Panc1 (cell line): ENCODE measurements around the gene CHI3L1. TPM values are rescaled to one million over a fixed set of nuclear protein-coding genes. Genes with fewer than 3 reads are reported as not detected.

Experiments
- ATAC-seq: fragments of 200-7000 bp; cut with Tn5 transposase; 2 replicates; pipeline ENCODE4 v1.9.1; 2020; ENCODE audit warnings: mild to moderate bottlenecking, moderate library complexity
- BruUV-seq: library from RNA; stranded (reverse); fragments of 400-500 nt; replicated peaks from 2 replicates; lab custom pipeline; 2021; lab: Mats Ljungman, UMichigan
- CTCF ChIA-PET: fragments of 300-600 bp; sonication (Branson Sonifier 250); formaldehyde crosslinking; loops from one replicate; lab custom pipeline; 2022; ENCODE audit warnings: antibody characterized with exemption; lab: Charles Lee
- POLR2A ChIA-PET: fragments of 300-600 bp; sonication (Branson Sonifier 250); formaldehyde crosslinking; loops from one replicate; lab custom pipeline; 2022; ENCODE audit warnings: antibody characterized with exemption; lab: Charles Lee
- DNase-seq: peaks from one replicate; pipeline ENCODE4 v3.0.0-alpha.2; 2010; ENCODE audit warnings: low read depth, low spot score
- H3K27ac ChIP-seq: 2 replicates; pipeline ENCODE4 v1.5.1; 2011; ENCODE audit warnings: mild to moderate bottlenecking, low read length, inconsistent platforms
- H3K27me3 ChIP-seq: fragments of 200-500 bp; sonication (Bioruptor generic); 2 replicates; pipeline ENCODE4 v1.6.0; 2014; ENCODE audit warnings: low read length, inconsistent platforms; ENCODE audit not compliant: control insufficient read depth, insufficient read depth
- H3K36me3 ChIP-seq: fragments of 200-500 bp; sonication (Bioruptor generic); 2 replicates; pipeline ENCODE4 v1.5.1; 2014; ENCODE audit warnings: inconsistent platforms, mild to moderate bottlenecking, low read length, moderate library complexity; ENCODE audit not compliant: control insufficient read depth, insufficient read depth
- H3K4me1 ChIP-seq: 2 replicates; pipeline ENCODE4 v1.5.1; 2011; ENCODE audit warnings: inconsistent platforms, mild to moderate bottlenecking, low read length, moderate library complexity; ENCODE audit not compliant: control insufficient read depth, insufficient read depth
- H3K4me3 ChIP-seq, 2 experiments: 2 replicates each; pipeline ENCODE4 v1.5.1; 2011 to 2012; ENCODE audit warnings: low read depth in 2 of 2, low read length in 2 of 2, mild to moderate bottlenecking in 2 of 2, inconsistent platforms in 1 of 2, moderate library complexity in 1 of 2
- H3K9me3 ChIP-seq: fragments of 200-500 bp; sonication (Bioruptor generic); 2 replicates; pipeline ENCODE4 v1.5.1; 2014; ENCODE audit warnings: low read depth, mild to moderate bottlenecking, inconsistent platforms, low read length, moderate library complexity; ENCODE audit not compliant: control insufficient read depth, insufficient read depth
- POLR2AphosphoS5 ChIP-seq: IDR thresholded peaks from 2 replicates; pipeline ENCODE4 v1.6.1; 2012; ENCODE audit warnings: mild to moderate bottlenecking, low read depth, low read length, moderate library complexity
- SIN3A ChIP-seq: IDR thresholded peaks from 2 replicates; pipeline ENCODE4 v1.6.1; 2012; ENCODE audit warnings: low read depth, mild to moderate bottlenecking, low read length, moderate library complexity, borderline replicate concordance; ENCODE audit not compliant: insufficient read depth
- TCF7L2 ChIP-seq: IDR thresholded peaks from 2 replicates; pipeline ENCODE4 v1.6.1; 2011; ENCODE audit warnings: mild to moderate bottlenecking, low read depth, low read length, inconsistent platforms
- in situ Hi-C: cut with HindIII; loops from 2 replicates; pipeline ENCODE4 v1.10.0; 2016; ENCODE audit warnings: low sequenced_read_pairs, low pct_unique_long_range_greater_than_20kb
- intact Hi-C: fragments of 100-400 bp; cut with micrococcal nuclease; formaldehyde crosslinking; loops from one replicate; pipeline ENCODE4 v1.10.0; 2022; ENCODE audit not compliant: unreplicated experiment
- total RNA-seq: library from RNA; stranded (reverse); gene quantifications from one replicate; pipeline ENCODE4 v1.2.1, GENCODE V29; 2021; ENCODE audit not compliant: unreplicated experiment
- TF ChIP-seq, protein P1 (sequence below): fragments of 450-650 bp; IDR thresholded peaks from 2 replicates; pipeline ENCODE4 v1.5.1; 2017; ENCODE audit warnings: mild to moderate bottlenecking
- TF ChIP-seq, protein P2 (sequence below), 2 experiments: IDR thresholded peaks; 2 replicates each; pipeline ENCODE4 v1.6.1; 2011 to 2012; ENCODE audit warnings: low read depth in 2 of 2, control low read depth in 1 of 2, low read length in 1 of 2, mild to moderate bottlenecking in 1 of 2, moderate library complexity in 1 of 2; ENCODE audit not compliant: insufficient read depth in 1 of 2

The CHI3L1 gene
- total RNA-seq, 1 experiment from 2014 or later: 0.10 TPM

GRCh38 chr1:203213126-203213525 lies 26.6 kb upstream of the CHI3L1 start:
- intact Hi-C loops: no loop called here
- H3K4me1 ChIP-seq: no peaks in the 10 kb centered on the region
- TF ChIP-seq POLR2AphosphoS5: no peak
- TF ChIP-seq, protein P1, sequence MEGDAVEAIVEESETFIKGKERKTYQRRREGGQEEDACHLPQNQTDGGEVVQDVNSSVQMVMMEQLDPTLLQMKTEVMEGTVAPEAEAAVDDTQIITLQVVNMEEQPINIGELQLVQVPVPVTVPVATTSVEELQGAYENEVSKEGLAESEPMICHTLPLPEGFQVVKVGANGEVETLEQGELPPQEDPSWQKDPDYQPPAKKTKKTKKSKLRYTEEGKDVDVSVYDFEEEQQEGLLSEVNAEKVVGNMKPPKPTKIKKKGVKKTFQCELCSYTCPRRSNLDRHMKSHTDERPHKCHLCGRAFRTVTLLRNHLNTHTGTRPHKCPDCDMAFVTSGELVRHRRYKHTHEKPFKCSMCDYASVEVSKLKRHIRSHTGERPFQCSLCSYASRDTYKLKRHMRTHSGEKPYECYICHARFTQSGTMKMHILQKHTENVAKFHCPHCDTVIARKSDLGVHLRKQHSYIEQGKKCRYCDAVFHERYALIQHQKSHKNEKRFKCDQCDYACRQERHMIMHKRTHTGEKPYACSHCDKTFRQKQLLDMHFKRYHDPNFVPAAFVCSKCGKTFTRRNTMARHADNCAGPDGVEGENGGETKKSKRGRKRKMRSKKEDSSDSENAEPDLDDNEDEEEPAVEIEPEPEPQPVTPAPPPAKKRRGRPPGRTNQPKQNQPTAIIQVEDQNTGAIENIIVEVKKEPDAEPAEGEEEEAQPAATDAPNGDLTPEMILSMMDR: no peak
- no peak for TF ChIP-seq SIN3A
- TF ChIP-seq, protein P2, sequence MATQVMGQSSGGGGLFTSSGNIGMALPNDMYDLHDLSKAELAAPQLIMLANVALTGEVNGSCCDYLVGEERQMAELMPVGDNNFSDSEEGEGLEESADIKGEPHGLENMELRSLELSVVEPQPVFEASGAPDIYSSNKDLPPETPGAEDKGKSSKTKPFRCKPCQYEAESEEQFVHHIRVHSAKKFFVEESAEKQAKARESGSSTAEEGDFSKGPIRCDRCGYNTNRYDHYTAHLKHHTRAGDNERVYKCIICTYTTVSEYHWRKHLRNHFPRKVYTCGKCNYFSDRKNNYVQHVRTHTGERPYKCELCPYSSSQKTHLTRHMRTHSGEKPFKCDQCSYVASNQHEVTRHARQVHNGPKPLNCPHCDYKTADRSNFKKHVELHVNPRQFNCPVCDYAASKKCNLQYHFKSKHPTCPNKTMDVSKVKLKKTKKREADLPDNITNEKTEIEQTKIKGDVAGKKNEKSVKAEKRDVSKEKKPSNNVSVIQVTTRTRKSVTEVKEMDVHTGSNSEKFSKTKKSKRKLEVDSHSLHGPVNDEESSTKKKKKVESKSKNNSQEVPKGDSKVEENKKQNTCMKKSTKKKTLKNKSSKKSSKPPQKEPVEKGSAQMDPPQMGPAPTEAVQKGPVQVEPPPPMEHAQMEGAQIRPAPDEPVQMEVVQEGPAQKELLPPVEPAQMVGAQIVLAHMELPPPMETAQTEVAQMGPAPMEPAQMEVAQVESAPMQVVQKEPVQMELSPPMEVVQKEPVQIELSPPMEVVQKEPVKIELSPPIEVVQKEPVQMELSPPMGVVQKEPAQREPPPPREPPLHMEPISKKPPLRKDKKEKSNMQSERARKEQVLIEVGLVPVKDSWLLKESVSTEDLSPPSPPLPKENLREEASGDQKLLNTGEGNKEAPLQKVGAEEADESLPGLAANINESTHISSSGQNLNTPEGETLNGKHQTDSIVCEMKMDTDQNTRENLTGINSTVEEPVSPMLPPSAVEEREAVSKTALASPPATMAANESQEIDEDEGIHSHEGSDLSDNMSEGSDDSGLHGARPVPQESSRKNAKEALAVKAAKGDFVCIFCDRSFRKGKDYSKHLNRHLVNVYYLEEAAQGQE (IDR thresholded peaks at IDR 0.05; ENCODE audit: insufficient read depth in 1 of 2, low read depth in 2 of 2, low read length in 1 of 2): no peak
- no peak for TF ChIP-seq TCF7L2
- H3K27ac ChIP-seq: no peak overlapping the region
- in situ Hi-C loops: no loop called here
- ATAC-seq (no peak), DNase-seq (no peak)
- BruUV-seq: no TSS peak
- H3K4me3 ChIP-seq: no peak overlapping the region
- H3K27me3 ChIP-seq: peaks cover 6% of the 10 kb centered on the region; the same call in 1 of the 2 replicates
- ChIA-PET CTCF (interaction anchor here (2.1 kb wide), 1 partner anchor 95 kb away, joined by 9 read pairs; no protein-coding TSS in a partner anchor), POLR2A (no interaction called here)
- H3K36me3 ChIP-seq: no peaks in the 10 kb centered on the region
- H3K9me3 ChIP-seq: no peaks in the 10 kb centered on the region

- ATAC-seq (no peak), DNase-seq (no peak)
- Histone ChIP-seq H3K4me1 (no peaks in the 10 kb centered on the region), H3K36me3 (no peaks in the 10 kb centered on the region), H3K27me3 (peaks cover 6% of the 10 kb centered on the region; the same call in 1 of the 2 replicates), H3K9me3 (no peaks in the 10 kb centered on the region), H3K27ac (no peak overlapping the region), H3K4me3 (no peak overlapping the region)
- BruUV-seq: no TSS peak
- TF ChIP-seq, protein P2 (IDR thresholded peaks at IDR 0.05; ENCODE audit: insufficient read depth in 1 of 2, low read depth in 2 of 2, low read length in 1 of 2): no peak
- TF ChIP-seq TCF7L2 (no peak), SIN3A (no peak), POLR2AphosphoS5 (no peak)
- CTCF ChIA-PET: no interaction called here
- POLR2A ChIA-PET: no interaction called here
- in situ Hi-C loops: no loop called here
- intact Hi-C loops: no loop called here
Measured at GRCh38 chr1:203211812-203212211, 25.3 kb upstream of the CHI3L1 start.
